DOHH2 (cell line): ENCODE results near the gene FAM200A.
"Not testable (repeated sequence)": the region's sequence is repeated elsewhere in the genome, so short reads cannot be mapped to it uniquely, and the experiment has no call there.

Experiments used
- EZH2phosphoT487 ChIP-seq: fragments of 200-600 bp; sonication (generic); IDR thresholded peaks from 2 replicates; pipeline ENCODE4 v1.6.1; 2017; ENCODE audit warnings: borderline replicate concordance, mild to moderate bottlenecking, antibody characterized with exemption, low read length, moderate library complexity, mixed read lengths
- TF ChIP-seq, protein P1 (sequence below): fragments of 200-600 bp; sonication (generic); IDR thresholded peaks from one replicate; pipeline ENCODE4 v1.5.1; 2014; ENCODE audit warnings: antibody characterized with exemption, mild to moderate bottlenecking, low read depth, low read length; ENCODE audit not compliant: poor library complexity, severe bottlenecking

DNA sequence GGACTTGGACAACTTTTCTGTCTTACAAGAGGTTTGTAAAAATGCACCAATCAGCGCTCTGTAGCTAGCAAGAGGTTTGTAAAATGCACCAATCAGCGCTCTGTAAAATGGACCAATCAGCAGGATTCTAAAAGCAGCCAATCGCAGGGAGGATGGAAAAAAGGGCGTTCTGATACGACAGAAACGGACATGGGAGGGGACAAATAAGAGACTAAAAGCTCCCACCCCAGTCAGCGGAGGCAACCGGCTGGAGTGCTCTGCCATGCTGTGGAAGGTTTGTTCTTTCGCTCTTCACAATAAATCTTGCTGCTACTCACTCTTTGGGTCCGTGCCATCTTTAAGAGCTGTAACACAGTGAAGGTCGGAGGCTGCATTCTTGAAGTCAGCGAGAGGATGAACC lies 50.7 kb downstream of the FAM200A start:
- TF ChIP-seq, protein P1, sequence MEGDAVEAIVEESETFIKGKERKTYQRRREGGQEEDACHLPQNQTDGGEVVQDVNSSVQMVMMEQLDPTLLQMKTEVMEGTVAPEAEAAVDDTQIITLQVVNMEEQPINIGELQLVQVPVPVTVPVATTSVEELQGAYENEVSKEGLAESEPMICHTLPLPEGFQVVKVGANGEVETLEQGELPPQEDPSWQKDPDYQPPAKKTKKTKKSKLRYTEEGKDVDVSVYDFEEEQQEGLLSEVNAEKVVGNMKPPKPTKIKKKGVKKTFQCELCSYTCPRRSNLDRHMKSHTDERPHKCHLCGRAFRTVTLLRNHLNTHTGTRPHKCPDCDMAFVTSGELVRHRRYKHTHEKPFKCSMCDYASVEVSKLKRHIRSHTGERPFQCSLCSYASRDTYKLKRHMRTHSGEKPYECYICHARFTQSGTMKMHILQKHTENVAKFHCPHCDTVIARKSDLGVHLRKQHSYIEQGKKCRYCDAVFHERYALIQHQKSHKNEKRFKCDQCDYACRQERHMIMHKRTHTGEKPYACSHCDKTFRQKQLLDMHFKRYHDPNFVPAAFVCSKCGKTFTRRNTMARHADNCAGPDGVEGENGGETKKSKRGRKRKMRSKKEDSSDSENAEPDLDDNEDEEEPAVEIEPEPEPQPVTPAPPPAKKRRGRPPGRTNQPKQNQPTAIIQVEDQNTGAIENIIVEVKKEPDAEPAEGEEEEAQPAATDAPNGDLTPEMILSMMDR = not testable (repeated sequence)
- TF ChIP-seq EZH2phosphoT487 = not testable (repeated sequence)
